Kidney capillary endothelial cell (primary cell): ENCODE results near the gene DR1.
"Not testable (repeated sequence)": the region's sequence is repeated elsewhere in the genome, so short reads cannot be mapped to it uniquely, and the experiment has no call there.

Experiments used
- DNase-seq: peaks from one replicate; pipeline ENCODE4 v3.0.0-alpha.2; 2018; ENCODE audit warnings: low spot score

Gene DR1

DNA sequence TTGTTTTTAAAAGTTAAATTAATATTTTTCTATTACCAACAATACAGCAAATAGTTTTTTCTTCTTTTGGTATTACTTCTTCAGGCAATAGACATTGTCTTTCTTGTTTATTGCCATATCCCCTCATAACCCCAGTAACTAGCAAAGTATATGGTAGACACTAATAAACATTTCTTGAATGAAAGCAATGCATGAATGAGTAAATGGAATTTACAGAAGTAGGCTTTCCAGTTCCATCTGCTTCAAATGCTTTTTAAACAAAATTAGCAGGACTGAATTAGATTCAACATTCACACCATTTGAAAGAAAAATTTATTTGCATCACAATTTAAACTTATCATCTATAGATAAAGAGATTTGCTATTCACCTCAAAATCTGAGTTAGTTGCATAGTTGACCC lies 5.6 kb upstream of the DR1 start:
- no peak for DNase-seq

DNA sequence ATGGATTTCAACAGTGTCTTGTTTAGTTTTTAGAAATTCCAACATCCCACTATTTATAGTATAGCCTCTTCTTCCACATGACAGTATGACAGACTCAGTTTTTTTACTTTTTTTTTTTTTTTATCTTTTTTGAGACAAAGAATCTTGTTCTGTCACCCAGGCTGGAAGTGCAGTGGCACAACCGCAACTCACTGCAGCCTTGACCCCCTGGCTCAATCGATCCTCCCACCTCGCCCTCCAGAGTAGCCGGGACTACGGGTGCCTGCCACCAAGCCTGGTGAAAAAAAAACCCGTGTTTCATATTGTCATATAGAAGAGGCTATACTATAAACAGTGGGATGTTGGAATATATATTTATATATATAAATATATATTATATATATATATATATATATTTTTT lies 1.2 kb upstream of the DR1 start:
- no peak for DNase-seq

DNA sequence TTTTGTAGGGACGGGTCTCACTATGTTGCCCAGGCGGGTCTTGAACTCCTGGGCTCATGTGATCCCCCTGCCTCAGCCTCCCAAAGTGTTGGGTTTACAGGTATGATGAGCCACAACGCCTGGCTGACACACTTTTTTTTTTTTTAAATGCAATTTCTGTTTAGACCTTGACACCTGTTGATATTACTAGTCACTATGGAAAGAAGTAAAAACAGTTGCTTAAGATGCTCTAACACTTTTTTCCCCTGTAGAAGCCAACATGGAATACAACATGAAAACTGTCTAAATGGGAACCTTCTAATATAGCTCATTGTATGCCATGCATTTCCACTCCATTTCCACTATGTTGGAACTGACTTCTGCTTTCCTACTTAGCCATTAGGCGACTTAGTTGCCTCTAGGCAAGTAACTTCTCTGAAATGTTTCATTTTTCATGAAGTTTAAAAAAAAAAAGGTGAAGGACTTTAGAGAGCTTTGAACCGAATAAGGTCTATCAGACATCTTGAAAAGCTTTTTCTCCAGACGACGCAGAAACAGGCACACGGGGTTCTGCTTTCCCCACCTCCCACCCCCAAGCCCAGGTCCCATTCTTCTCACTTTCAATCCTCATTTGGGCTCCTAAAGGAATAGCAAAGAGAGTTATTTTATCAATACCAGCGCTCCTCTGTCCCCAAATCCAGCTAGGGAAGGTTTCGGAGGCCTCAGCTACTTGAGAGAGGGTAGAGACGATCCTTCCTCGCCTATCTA lies 648 bp upstream of the DR1 start:
- DNase-seq = peak; percentile 35

DNA sequence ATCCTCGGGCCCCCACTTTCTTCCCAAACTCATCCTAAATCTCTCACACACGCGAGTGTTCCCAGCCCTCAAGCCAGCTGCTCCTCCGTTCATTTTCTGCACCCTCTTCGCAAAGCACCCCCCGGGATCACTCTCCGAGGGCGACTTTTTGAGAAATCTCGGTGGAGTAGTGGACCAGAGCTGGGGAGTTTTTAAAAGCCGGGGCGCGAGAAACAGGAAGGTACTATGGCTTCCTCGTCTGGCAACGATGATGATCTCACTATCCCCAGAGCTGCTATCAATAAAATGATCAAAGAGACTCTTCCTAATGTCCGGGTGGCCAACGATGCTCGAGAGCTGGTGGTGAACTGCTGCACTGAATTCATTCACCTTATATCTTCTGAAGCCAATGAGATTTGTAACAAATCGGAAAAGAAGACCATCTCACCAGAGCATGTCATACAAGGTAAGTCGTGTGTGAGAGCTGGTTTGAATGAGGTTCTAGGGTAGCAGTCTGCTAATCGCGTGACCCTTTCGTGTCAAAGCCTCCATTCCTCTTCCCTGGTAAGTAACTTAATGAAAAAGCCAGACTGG lies 800 bp downstream of the DR1 start:
- peak; percentile 30 for DNase-seq

DNA sequence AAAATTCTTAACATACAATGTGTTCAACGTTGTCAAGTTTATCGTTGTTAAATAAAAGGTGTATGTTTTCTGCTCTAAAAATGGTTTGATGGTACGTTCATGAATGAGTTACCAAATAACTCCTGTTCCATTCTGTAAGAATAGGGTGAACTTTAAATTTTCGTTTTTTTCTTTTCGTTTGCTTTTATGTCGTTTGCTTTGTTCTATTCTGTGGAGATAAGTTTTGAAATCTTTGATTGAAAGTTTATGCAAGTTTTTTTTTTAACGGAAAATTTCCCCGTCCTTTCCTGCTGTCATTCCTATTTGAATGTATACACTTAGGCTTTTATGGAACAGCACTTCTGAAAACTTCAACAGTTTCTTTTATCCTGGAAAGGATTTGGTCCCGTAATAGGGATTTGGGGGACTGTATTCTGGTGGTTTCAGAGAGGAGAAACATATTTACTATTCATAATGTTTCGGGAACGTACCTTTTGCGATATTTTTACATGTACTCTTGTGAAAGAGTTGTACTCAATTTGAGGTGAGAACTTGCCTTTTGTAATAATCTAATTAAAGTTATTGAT lies 1.7 kb downstream of the DR1 start:
- DNase-seq = no peak

DNA sequence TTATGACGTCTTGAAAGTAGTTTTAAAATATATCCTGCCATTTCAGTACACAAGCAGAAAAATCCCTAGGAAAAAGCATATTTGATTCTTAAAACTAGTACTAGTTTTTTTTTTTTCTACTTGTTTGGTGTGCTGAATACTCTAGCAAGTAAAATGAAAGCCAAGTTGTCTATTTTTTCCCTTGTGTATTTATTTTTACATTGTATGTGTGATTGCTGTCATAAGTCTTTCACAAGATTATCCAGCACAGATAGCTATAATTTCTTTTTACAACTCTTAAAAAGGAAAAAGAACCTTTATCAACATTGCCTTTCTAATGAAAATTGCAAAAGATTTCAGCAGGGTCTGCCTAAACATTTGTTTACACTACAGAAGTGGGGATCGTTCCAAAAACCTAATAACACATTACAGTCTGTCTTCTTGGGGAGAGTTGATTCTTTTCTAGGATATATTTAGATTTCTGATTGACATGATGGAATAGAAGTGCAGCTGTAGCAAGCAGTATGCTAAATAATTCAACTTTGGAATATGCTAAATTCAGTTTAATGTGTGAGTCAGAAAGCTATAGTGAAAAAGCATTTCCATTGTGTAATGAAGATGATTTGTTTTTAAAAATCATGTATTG lies 2.5 kb downstream of the DR1 start:
- DNase-seq = no peak

DNA sequence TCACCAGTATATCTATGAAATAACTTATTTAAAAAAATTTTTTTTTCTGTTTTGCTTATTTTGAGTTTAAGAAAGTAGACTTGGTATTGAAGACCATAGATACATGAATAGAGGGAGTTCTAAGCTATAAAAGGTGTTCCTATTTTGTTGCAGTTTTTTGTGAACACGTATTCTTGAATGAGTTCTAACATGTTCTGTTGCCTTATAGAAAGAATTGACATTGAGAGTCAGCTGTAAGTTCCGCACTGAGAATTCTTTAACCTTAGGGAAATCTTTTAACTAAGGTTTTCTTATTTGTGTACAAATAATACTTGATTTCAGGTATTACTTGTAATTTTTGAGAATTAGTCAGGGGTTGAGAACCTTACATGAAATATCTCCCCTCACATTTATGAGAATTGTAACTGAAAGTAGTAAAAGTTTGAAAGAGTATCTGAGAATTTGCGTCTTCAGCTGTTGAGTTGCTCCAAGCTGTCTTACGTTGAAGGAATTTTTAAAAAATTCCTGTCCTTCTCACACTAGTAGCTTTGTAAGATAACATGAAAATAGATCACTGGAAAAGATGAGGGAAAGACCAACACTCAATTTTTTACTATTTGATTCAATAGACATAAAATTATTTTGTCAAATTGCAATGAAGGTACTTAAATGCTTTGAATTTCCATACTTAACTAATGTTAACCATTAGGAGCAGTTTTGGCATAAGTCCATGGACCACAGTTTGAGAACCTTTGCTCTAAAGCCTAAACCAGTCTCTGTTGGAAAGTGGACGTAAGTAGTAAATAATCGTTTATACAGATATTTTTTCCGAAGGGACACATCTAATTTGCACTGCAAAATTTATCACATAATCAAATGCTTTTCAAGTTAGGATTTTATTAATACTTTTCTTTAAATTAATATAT lies 3.8 kb downstream of the DR1 start:
- no peak for DNase-seq

DNA sequence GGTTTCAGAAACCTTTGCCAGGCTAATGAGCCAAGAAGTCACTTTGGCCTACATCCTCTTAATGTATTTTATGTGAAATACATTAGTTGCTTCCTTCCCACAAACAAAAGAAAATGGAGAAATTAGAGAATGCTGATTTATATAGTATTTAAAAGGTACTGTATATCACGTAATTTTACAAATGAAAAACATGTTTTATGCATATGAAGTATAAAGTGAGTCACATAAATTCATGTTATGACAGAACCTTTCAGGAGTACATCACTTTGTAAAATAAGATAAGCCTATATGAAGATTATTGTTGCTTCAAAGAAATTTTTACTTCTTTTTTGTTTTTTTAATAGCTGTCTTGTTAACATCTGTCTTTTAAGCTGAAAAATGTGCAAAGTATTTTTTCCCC lies 4.6 kb downstream of the DR1 start:
- no peak for DNase-seq

DNA sequence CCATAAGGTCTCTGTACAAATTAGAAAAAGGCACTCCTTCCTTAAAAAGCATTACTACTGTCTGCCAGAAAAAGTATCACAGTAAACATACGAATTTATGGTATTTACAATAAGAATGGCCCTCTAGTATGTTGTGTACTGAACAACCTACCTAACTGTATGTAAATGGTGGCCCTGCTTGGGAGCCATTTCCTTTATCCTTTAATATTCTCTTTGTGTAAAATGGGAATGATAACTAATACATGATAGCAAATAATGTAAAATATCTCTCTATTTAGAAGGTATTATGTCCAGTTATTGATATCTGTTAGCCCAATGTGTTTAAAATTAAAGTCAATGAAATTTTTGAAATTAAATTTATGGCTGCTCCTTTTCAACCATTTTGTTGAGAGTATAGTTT lies 5.2 kb downstream of the DR1 start:
- no peak for DNase-seq

DNA sequence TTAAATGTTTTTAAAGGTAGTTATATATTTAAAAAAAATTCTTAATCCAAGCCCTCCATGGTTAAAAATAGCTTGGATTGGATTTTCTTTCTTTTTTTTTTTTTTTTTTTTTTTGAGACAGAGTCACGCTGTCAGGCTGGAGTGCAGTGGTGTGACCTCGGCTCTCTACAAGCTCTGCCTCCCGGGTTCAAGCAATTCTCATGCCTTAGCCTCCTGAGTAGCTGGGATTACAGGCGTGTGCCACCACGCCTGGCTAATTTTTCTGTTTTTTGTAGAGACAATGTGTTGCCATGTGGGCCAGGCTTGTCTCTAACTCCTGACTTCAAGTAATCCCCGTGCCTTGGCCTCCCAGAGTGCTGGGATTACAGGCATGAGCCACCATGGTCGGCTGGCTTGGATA lies 5.6 kb downstream of the DR1 start:
- DNase-seq = not testable (repeated sequence)

DNA sequence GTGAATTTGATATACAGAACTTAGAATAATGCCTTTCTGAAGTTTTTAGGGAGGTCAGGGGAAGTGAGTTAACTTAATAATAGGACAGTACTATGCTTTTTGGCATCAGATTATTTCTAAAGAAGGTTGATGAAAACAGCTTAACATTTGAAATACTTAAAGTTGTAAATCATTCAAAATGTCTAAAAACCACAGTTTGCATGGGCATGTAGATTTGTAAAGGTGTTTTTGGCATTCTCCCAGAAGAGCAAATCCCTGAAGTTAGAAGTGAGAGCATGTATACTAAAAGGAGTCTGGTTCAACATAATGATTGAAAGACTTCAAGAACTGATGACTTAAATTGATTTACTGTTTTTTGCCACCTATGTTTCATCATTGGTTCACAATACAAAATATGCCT lies 6.7 kb downstream of the DR1 start:
- DNase-seq = no peak

DNA sequence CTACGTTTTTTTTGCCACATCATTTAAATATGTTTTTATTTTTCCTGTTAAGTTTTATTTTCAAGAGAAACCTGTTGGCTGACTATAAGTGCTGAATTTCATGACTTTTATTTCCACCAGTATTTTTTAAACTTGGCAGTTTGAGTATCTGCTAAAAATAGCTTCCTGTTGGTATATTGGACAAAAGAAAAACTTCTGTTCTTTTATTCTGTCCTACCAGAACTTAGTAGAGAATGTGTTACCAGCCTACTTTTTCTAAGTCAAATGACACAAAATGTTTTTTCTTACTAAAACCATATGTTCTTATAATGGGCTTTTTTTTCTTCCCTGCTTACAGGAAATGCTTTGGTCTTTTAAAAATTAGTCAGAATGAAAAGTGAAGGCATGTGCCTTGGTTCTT lies 7.6 kb downstream of the DR1 start:
- DNase-seq = no peak

DNA sequence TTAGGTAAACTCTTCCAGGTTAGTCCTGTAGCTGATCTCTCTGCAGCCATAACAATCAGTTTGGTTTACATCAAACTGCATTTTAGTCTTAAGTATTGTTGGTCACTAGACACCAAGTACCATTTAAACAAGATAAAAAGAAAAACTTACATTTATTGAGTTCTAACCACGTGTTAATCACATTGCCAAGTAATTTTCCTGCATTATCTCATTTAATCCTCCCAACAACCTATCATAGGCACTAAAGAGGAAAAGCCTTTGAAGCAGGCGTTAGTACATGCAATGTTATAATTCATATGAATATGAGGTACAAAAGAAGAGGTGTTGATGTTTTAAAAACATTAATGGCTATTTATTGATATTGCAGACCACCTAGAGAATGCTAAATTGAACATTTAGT lies 9.0 kb downstream of the DR1 start:
- no peak for DNase-seq

DNA sequence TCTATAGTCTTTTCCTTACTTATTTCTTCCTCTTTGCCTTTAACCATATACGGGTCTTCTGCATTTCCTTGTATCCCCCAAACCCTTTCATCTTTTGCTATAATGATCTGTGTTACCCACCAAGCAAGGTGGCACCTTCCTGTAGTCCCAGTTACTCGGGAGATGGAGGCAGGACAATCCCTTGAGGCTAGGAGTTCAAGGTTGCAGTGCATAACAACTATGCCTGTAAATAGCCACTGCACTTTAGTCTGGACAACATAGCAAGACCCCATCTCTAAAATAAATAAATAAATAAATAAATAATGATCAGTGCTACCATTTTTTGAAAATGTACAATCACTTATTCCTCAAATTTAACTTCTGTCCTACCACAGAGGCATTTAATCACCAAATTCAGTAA lies 11.5 kb downstream of the DR1 start:
- DNase-seq = no peak

DNA sequence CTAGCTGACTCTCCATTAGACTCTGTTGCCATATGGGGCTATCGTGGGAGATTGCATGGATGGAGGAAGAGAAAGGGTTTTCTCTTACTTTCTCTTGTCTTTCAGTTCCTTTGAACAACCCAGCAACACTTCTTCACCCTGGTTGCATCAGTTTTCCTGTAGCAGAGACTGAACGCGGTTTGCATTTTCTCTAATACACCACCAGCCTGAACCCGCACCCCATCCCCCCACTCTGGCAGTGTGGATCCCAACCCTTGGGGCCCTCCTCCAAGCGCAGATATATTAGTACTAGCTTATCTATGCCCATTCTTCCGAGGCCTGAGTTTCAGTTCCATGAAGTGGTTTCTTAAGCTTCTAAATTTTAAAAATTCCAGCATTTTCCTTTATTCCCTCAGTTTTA lies 12.6 kb downstream of the DR1 start:
- no peak for DNase-seq

DNA sequence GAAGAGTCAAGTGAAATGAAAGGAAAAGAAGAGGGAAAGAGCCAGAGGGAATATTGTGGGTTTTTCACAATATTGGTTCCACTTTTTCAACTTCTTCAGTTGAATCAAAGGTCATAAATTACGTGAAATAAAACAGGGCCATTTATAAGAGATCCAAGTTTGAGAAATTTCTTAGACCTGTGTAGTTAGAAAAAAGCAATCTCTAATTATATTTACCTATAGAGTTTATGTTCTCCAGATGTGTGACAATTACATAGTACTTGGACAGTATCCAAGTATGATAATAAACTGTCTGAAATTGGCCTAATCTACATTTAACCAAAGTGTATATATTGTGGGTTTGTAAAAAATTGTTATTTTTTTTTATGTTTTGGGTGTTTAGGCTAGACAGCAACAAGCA lies 14.4 kb downstream of the DR1 start:
- DNase-seq = no peak

DNA sequence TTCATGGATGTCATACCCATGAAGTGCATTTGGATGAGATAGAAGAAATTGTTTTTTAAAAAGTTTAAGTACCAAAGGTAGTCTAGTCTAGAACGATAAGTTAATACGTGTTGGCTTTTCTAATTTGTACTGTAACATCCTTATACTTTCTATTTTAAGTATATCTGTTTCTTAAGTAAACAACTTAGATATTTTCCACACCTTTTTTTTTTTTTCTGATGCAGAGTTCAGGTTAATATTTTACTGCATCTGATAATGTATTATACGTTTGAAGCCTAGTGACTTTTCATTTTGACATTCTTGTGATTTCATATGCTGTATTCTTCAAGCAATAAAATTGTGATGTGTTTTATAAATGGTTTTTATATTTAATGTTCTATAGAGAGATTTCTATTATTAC lies 16.5 kb downstream of the DR1 start:
- no peak for DNase-seq

DNA sequence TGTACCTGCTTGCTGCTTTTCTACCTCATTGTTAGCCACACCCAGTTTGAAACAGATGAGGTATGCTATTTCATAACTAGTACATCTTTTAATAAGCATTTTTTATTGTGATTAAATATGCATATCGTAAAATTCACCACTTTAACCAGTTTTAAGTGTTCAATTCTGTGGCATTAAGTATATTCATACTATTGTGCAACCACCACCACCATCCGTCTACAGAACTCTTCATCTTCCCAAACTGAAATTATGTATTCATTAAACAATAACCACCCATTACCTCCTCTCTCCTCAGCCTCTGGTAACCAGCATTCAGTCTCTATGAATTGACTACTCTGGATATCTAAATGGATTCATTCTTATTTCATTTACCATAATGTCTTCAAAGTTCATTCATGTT lies 20.1 kb downstream of the DR1 start:
- no peak for DNase-seq

DNA sequence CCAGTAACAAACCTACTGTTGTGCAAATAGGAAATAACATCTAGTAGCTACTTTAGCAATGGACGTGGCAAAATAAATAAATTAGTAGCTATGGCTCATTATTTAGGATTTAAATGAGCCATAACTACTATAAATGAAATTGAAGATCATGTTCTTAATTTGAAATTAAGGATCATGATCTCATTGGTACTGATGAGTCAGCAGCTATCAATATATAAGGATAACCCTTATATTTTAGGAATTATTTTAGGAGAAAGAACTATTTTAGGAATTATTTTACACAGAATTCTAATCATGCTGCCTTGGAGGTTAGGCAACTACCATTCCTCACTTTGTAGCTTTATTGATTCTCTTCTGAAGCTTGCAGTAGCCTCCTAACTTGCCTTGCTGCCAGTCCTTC lies 24.0 kb downstream of the DR1 start:
- no peak for DNase-seq

DNA sequence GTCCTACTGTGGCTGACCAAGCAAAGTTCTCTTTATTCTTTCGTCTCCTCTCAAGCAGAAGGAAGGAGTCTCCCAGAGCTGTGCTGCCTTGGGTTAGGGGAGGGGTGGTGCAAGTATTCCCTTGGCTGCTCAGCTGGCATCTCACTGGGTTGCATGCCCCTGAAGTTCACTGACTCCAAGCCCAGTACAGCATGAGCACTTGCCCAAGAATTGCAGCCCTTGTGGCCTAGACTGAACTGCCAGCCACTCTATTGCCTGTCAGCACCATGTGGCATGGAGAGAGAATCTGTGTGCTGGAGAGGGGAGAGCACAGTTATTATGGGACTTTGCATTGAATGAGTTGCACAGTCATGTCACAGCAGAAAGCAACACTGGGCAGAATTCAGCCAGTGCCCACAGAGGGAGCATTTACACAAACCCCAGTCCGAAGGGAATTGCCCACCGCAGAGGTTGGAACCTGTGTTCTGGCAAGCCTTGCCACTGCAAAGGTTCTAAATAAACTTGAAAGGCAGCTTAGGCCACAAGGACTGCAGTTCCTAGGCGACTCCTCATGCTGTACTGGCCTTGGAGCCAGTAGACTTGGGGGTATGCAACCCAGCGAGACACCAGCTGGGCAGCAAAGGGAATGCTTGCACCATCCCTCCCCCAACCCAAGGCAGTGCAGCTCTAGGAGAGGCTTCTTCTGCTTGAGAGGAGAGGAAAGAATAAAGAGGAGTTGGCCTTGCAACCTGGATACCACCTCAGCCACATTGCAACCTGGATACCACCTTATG lies 28.8 kb downstream of the DR1 start:
- no peak for DNase-seq

DNA sequence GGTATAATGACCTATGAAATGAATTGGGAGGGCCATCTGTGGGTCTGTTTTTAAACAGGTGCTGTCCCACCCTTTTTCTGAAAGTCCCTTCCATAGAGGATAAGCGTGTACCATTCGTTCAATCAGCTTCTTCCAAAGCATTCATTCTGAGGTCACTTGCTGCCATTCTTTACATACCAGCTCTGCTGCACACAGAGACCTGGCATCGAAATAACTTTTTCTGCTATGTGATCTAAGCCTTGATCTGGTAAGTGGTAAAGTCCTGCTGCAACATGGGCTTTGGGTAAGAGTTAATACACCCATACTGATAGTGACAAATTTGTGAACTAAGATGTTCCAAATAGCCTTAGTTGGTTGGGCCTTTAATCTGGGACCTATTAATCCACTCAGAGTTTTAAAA lies 38.9 kb downstream of the DR1 start:
- no peak for DNase-seq

DNA sequence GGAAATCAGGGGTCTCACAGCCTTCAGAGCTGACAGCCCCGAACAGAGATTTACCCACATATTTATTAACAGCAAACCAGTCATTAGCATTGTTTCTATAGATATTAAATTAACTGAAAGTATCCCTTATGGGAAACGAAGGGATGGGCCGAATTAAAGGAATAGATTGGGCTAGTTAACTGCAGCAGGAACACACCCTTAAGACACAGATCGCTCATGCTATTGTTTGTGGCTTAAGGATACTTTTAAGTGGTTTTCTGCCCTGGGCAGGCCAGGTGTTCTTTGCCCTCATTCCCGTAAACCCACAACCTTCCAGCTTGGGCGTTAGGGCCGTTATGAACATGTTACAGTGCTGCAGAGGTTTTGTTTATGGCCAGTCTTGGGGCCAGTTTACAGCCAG lies 40.6 kb downstream of the DR1 start:
- not testable (repeated sequence) for DNase-seq
